Small intestine (tissue), 7 donors: ENCODE measurements around the gene HNRNPAB. TPM values are rescaled to one million over a fixed set of nuclear protein-coding genes. Genes with fewer than 3 reads are reported as not detected.
"Not testable (repeated sequence)": the region's sequence is repeated elsewhere in the genome, so short reads cannot be mapped to it uniquely, and the experiment has no call there.

Source experiments
- DNase-seq, 2 donors: peaks; one replicate each; pipeline versions ENCODE4 v3.0.0 to v3.0.0-alpha.2; 2013
- FAIRE-seq: peaks from 2 replicates; lab custom pipeline; 2012; peaks lifted over from hg19 to GRCh38; lab: Jason Lieb, UNC
- H3K27ac ChIP-seq, 3 donors: one replicate each; pipeline ENCODE4 v1.5.1; 2013; ENCODE audit warnings: low read length in 2 of 3, mild to moderate bottlenecking in 2 of 3, control low read depth in 1 of 3, inconsistent platforms in 1 of 3, low read depth in 1 of 3, moderate library complexity in 1 of 3
- H3K27me3 ChIP-seq, 3 donors: one replicate each; pipeline ENCODE4 v1.6.1; 2013; ENCODE audit warnings: low read length in 3 of 3, inconsistent platforms in 1 of 3; ENCODE audit not compliant: control insufficient read depth in 3 of 3, insufficient read depth in 3 of 3
- H3K36me3 ChIP-seq, 3 donors: one replicate each; pipeline ENCODE4 v1.6.1; 2013; ENCODE audit warnings: low read length in 3 of 3, inconsistent platforms in 1 of 3, low read depth in 1 of 3, mild to moderate bottlenecking in 1 of 3, moderate library complexity in 1 of 3; ENCODE audit not compliant: control insufficient read depth in 3 of 3, insufficient read depth in 2 of 3
- H3K4me1 ChIP-seq, 3 donors: one replicate each; pipeline ENCODE4 v1.6.1; 2013; ENCODE audit warnings: low read length in 2 of 3, inconsistent platforms in 1 of 3, low read depth in 1 of 3, mild to moderate bottlenecking in 1 of 3, moderate library complexity in 1 of 3; ENCODE audit not compliant: control insufficient read depth in 3 of 3, insufficient read depth in 2 of 3
- H3K4me3 ChIP-seq, 3 donors: one replicate each; pipeline ENCODE4 v1.5.1; 2013; ENCODE audit warnings: low read length in 3 of 3, control low read depth in 1 of 3, inconsistent platforms in 1 of 3, low read depth in 1 of 3, mild to moderate bottlenecking in 1 of 3, moderate library complexity in 1 of 3
- H3K9me3 ChIP-seq, 2 donors: one replicate each; pipeline ENCODE4 v1.6.1; 2013; ENCODE audit warnings: low read depth in 1 of 2, low read length in 1 of 2; ENCODE audit not compliant: control insufficient read depth in 2 of 2, insufficient read depth in 1 of 2
- WGBS, 3 donors: extraction: QIAGEN DNeasy Blood & Tissue Kit; methylation state at CpG; one replicate each; pipeline ENCODE4 v1.1.7; 2013; 5-methylcytosine and 5-hydroxymethylcytosine counted together
- polyA plus RNA-seq, 4 donors: library from polyadenylated mRNA; stranded (reverse) in 3 of 4; unstranded in 1 of 4; fragments of 200-250 nt in 3 of 4; fragments of 120-200 nt in 1 of 4; gene quantifications; one replicate each; pipeline versions ENCODE4 v1.2.1 to v1.2.3, GENCODE V29; 2013
- donor health status: healthy with polysubstance abuse.
- donor health status: control.
- donor health status: control.
- donor health status: Bipolar disorder and iron deficiency.
- donor health status: healthy.

The HNRNPAB gene
- polyA plus RNA-seq, 4 donors = 110 to 176 (median 160) TPM

GRCh38 chr5:178191661-178192060 is 12.7 kb upstream of the HNRNPAB start:
- DNase-seq (no peak), FAIRE-seq (no peak)
- no peaks in the 10 kb centered on the region for H3K36me3 ChIP-seq
- H3K27ac ChIP-seq = no peak overlapping the region
- WGBS, 3 donors = 79 to 87% (median 83%) methylated on average over 4 of the region's 4 CpGs
- peaks cover 0 to 6% of the 10 kb centered on the region in 2 donors for H3K9me3 ChIP-seq
- H3K27me3 ChIP-seq = peaks cover 0 to 5% (median 0%) of the 10 kb centered on the region in 3 donors
- H3K4me1 ChIP-seq = no peaks in the 10 kb centered on the region
- H3K4me3 ChIP-seq = no peak overlapping the region

DNA sequence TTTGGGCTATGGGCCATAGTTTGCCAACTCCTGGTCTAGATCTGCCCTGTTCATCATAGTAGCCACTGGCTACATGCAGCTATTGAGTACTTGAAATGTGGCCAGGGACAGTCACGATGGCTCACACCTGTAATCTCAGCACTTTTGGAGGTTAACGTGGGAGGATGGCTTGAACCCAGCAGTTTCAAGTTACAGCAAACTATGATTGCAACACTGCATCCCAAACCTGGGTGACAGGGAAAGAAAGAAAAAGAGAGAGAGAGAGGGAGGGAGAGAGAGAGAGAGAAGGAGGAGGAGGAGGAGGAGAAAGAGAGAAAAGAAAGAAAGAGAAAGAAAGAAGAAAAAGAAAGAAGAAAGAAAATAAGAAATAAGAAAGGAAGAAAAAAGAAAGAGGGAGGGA is 12.1 kb upstream of the HNRNPAB start:
- Histone ChIP-seq H3K27me3 (peaks cover 0 to 5% (median 0%) of the 10 kb centered on the region in 3 donors), H3K4me1 (no peaks in the 10 kb centered on the region), H3K27ac (no peak overlapping the region), H3K4me3 (no peak overlapping the region), H3K36me3 (no peaks in the 10 kb centered on the region), H3K9me3 (peaks cover 0 to 6% of the 10 kb centered on the region in 2 donors)
- 66 to 77% (median 70%) methylated on average over 2 of the region's 2 CpGs for WGBS, 3 donors
- no peak for DNase-seq
- FAIRE-seq = no peak

DNA sequence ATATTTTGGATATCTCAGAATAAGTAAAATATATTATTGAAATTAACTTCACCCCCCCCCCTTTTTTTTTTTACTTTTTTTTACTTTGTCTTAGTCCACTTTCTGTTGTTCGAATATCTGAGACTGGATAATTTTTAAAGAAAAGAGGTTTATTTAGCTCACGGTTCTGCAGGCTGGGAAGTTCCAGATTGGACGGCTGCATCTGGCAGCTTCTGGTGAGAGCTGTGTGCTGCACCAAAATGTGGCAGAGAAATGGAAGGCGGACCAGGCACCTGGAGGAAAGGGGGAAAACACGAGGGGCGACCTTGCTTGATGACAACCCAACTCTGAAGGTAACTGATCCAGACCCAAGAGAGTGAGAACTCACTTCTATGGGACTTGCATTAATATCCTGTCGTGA is 11.5 kb upstream of the HNRNPAB start:
- peaks cover 0 to 5% (median 0%) of the 10 kb centered on the region in 3 donors for H3K27me3 ChIP-seq
- no peaks in the 10 kb centered on the region for H3K36me3 ChIP-seq
- H3K27ac ChIP-seq = no peak overlapping the region
- DNase-seq (no peak), FAIRE-seq (no peak)
- no peak overlapping the region for H3K4me3 ChIP-seq
- no peaks in the 10 kb centered on the region for H3K4me1 ChIP-seq
- WGBS, 3 donors = 88 to 93% (median 91%) methylated on average over 7 of the region's 7 CpGs
- H3K9me3 ChIP-seq = peaks cover 0 to 6% of the 10 kb centered on the region in 2 donors

- H3K4me3 ChIP-seq = no peak overlapping the region
- H3K4me1 ChIP-seq = no peaks in the 10 kb centered on the region
- H3K9me3 ChIP-seq = peaks cover 0 to 6% of the 10 kb centered on the region in 2 donors
- H3K27ac ChIP-seq = no peak overlapping the region
- DNase-seq (no peak), FAIRE-seq (no peak)
- peaks cover 0 to 5% (median 0%) of the 10 kb centered on the region in 3 donors for H3K27me3 ChIP-seq
- 50 to 61% (median 60%) methylated on average over 8 of the region's 8 CpGs for WGBS, 3 donors
- H3K36me3 ChIP-seq = no peaks in the 10 kb centered on the region
These were observed 11.0 kb upstream of the HNRNPAB start for GRCh38 chr5:178193251-178193809.

GRCh38 chr5:178194026-178194425 is 10.3 kb upstream of the HNRNPAB start:
- Histone ChIP-seq H3K4me3 (no peak overlapping the region), H3K36me3 (no peaks in the 10 kb centered on the region), H3K27ac (no peak overlapping the region), H3K9me3 (peaks cover 0 to 6% of the 10 kb centered on the region in 2 donors), H3K27me3 (peaks cover 0 to 5% (median 0%) of the 10 kb centered on the region in 3 donors), H3K4me1 (no peaks in the 10 kb centered on the region)
- DNase-seq (no peak), FAIRE-seq (no peak)
- 38 to 55% (median 41%) methylated on average over 7 of the region's 7 CpGs for WGBS, 3 donors

DNA sequence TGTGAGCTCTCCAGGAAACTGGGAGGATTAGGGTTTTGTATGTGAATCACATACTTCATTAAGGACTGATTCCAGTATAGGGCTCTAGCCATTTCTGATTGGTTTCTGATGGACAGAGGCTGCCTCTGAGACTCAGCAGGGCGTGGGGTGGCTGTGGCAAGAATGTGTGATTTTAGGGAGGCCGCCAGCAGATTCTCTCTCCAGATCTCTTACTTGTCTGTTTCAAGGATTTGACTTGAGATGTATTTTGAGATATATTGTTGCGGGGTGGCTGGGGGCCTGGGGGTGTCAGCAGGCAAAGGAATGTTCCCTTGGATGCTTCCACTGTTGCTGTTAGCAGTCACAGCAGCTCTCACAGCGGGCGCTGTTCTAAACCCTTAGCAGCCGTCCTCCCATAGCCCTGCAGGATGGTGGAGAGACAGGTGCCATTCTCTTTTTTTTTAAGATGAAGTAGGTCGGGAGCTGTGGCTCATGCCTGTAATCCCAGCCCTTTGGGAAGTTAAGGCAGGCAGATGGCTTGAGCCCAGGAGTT is 8.0 kb upstream of the HNRNPAB start:
- no peaks in the 10 kb centered on the region for H3K36me3 ChIP-seq
- WGBS, 3 donors = 78 to 86% (median 83%) methylated on average over 7 of the region's 7 CpGs
- H3K9me3 ChIP-seq = peaks cover 0 to 6% of the 10 kb centered on the region in 2 donors
- no peak for FAIRE-seq
- DNase-seq = no peak
- H3K27me3 ChIP-seq = peaks cover 0 to 5% (median 0%) of the 10 kb centered on the region in 3 donors
- no peaks in the 10 kb centered on the region for H3K4me1 ChIP-seq
- H3K4me3 ChIP-seq = no peak overlapping the region
- H3K27ac ChIP-seq = no peak overlapping the region

DNA sequence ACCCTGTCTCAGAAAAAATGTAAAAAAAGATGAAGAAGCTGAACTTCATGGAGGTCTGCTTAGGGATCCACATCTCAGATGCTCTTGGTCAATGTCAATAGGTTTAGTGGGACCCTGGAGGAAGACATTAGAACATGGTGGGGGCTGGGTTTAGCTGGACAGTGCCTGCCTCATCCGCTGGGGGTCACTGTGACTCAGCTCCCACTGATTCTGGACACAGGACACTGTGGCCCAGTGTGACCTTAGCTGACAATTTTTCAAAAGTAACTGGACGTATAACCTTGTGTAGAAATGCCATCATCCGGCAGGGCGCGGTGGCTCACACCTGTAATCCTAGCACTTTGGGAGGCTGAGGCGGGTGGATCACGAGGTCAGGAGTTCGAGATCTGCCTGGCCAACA is 7.3 kb upstream of the HNRNPAB start:
- Histone ChIP-seq H3K9me3 (peaks cover 0 to 6% of the 10 kb centered on the region in 2 donors), H3K27ac (no peak overlapping the region), H3K27me3 (peaks cover 0 to 5% (median 0%) of the 10 kb centered on the region in 3 donors), H3K4me3 (no peak overlapping the region), H3K4me1 (no peaks in the 10 kb centered on the region), H3K36me3 (no peaks in the 10 kb centered on the region)
- 81 to 87% (median 81%) methylated on average over 8 of the region's 8 CpGs for WGBS, 3 donors
- no peak for FAIRE-seq
- no peak for DNase-seq

GRCh38 chr5:178198151-178198550 is 6.2 kb upstream of the HNRNPAB start:
- DNase-seq, H3K4me1 ChIP-seq, H3K9me3 ChIP-seq, H3K27me3 ChIP-seq, H3K27ac ChIP-seq, FAIRE-seq, H3K36me3 ChIP-seq, H3K4me3 ChIP-seq: not testable (repeated sequence)
- 69 to 85% (median 76%) methylated on average over 11 of the region's 11 CpGs for WGBS, 3 donors
